Fibroblast of skin of left quadriceps (primary cell): Measurements from ENCODE around the gene TCF15.

ENCODE experiments used
- DNase-seq, 2 experiments: peaks; one replicate each; pipeline ENCODE4 v3.0.0-alpha.2; 2013; ENCODE audit warnings: low read depth in 2 of 2

TCF15 gene

DNA sequence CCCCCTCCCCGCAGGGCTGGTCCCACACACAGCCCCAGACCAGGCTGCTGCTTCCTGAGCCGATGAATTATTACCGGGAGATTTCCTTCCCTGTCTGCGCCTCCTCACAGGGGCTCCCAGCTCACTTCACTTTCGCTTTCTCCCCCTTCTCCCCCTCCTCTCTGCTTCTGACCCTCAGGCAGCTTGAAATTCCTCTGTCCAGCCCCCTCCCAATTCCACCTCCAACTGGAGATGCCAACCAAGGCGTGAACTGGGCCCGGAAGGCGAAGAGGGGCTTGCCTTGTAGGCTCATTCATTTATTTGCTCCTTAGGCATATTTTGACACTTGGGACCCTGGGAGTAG lies 1.7 kb upstream of the TCF15 start:
- DNase-seq, result no peak

DNA sequence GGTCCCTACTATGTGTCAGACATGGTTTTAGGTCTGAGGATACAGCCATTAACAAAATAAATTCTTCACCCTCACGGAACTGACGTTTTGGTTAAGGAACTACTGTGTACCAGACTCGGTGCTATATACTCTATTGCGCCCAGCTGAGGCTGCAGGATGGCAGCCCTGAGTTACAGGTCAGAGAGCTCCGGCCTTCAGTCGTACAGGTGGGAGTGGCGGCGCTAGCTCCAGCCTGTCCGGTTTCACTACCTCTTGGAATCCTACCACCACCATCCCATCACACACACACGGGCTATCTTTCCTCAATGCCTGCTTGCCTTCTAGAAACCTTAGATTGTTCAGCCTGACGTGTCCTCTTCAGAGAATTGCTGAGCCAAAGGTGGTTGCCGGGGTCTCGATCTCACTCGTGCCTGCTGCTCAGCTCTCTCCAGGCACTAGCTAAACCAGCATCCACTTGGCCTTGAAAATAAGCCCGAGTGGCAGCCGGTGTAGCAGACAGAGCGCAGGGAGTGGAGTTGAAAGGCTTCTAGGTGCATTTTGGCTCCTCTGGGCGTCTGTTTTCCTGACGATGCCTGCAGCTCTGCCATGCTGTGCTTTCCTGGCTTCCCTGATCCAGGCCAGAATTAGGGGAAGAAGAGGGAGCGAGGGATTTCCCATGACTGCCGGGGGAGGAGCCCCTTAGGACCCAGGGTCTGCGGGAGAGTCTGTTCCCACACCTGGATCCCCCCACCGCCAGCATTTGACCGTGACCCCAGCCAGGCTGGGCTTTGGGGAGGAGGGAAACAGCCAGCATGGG lies 1.1 kb upstream of the TCF15 start:
- no peak for DNase-seq

DNA sequence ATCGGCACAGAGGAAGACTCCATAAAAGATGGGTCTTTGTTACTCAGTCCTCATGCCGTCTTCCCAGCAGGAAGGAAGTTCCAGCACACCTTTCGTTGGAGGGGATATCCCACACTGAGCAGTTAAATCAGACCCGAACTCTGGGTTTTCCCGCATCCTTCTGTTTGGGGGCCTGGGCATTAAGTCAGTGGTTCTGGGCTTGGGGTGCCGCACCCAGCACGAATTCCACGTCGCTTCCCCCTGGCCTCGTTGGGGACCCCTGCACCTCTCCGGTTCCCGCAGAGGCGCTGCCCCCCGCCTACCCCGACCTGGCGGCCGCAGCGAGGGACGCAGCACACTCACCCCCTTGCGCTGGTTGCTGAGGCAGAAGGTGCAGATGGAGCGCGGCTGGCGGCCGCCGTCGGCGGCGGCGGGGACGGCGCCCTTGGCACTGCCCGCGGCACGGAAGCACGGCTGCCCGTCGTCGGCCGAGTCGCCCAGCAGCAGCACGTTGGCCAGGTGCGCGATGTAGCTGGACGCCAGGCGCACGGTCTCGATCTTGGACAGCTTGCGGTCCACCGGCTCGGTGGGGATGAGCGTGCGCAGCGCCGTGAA lies 641 bp downstream of the TCF15 start:
- DNase-seq, result no peak

DNA sequence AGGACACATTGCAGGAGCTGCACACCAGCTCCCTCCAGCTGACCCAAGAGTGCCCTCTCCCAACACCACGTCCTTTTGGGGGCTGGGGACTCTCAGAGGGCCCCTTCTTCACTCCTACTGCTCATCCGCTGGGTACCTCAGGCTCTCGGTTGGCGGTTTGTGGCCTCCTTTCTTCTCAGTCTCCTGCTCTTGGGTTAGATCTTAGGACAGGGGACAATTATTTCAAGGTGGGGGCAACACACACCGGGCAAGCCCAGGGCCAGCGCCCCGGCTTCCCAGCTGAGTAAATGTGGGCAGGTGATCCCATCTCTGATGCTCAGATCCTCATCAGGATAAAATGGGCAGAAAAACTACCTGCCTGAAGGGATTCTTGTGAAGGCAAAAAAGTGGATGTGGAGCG lies 1.1 kb downstream of the TCF15 start:
- DNase-seq, result no peak

DNA sequence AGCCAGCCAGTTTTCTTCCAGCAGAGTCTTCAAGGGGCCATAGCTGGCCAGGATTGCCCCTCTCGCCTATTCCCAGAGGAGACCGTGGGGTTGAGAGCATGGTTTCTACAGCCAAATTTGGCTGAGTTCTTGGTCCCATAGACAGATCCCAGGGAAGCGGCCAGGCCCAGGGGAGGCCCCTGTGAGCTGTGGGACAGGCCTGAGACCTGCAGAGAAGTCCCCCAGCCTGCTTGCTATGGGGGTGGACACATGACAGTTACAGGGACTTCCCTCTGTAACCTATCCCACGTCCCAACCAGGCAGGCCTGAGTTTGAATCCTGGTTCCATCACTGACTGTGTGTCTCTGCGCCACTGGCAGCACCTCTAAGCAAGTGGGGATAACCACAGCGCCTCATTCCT lies 2.6 kb downstream of the TCF15 start:
- DNase-seq, result no peak

DNA sequence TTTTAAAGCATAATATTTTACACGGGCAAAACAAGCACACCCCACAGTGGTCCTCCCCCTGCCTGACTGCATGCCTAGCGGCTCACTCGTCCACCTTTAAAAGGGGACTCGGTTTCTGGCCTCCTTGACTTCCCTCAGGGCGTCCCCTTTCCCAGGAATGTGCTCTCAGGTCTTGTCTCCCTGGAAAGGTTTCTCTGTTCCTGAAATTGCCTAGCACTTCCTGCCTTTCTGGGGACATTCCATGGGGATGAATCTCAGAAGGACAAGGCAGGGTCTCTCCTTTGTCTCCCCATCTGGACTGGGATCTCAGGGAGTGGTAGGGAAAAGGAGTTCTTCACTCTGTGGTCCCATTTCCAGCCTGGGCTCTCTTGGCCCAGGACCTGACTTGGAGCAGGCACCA lies 4.9 kb downstream of the TCF15 start:
- no peak for DNase-seq

DNA sequence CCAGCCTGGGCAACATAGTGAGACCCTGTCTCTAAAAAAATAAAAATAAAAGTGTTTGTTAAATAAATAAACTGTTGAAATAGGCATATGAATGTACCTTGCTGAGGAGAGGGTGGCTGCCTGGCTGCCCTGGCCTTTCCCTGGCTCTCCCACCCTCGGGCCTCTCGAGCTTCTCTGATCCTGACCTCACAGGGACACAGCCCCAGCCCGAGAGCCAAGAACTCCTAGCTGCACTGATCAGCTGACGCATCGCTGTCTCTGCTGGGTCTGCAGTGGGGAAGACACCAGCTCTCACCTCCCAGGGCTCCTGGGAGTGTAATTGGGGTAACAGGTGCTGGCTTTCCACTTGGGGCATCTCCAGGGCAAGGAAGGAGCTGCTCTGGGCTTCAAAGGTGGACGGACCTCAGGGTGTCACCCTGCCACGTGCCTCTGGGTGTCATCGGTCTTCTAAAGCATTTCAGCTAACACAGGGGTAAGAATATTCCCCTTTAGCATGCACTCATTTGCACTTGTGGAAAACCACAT lies 6.9 kb downstream of the TCF15 start:
- DNase-seq, result no peak

DNA sequence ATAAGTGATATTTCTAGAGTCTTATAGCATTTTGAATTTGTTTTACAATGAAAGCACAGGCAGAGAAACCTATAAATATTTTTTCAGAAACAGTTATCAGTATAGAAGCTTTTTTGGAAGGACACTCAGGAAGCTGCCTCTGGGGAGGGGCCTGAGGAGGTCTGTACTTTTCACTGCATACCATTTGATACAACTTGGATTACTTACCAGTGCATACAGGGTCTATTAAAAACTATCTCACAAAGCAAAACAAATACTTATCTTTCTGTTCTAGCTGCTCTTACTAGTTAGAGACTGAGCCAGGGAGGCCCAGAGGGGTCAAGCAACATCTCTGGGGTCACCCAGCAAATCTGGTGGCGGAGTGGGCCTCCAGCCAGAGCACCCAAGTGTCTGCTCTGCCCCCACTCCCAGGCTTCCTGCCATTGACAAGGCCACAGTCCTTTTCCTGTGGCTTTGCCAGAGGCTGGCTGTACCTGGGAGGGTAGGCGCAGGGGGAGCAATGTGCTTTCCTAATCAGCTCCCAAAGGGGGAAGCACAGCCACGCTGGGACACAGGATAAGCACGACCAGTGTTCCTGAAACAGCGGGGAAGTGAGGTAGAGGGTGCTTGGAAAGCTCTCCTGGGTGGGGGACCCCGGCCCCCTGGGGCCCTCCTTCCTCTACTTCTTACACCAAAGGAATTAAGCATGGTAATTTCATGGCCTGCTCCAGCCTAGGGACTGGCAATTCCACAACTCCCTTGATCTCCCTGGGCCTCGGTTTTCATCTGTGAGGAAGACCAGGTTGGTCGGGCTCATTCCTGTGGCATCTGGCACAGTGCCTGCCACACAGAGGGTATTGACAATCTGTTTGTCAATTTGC lies 7.8 kb downstream of the TCF15 start:
- no peak for DNase-seq

DNA sequence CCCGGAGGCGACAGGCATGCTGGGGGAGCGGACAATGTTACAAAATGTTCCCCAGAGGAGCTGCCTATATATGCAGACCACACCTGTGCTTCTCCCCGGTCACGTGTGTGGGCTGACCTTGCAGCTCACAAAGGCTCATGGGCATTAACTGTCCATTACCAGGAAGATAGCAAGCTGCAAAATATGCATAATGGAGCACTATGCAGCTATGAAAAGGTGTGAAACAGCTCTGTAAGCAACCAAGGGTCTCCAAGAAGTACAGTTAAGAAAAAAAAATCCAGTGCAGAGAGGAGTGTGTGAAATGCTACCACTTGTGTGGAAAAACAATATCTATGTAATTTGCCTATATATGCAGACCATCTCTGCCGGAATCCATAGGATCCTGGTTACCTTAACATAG lies 9.4 kb downstream of the TCF15 start:
- DNase-seq, result no peak

DNA sequence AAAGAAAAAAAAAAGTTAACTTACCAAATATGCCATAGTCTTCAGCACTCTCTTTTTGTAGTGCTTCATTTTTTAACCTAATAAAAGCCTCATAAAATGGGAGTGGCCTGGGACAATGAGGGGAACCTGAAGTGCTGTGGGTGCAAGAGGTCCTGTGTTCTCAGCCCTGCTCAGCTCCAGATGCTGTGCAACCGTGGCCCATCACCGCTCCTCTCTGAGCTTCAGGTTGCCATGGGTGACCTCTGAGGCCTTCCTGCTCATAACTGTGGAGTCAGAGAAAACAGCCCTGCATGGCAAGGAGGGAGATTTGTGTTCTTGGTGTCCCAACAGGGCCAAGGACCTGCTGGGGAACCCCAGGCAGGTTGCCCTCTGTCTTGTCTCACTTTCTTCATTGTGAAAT lies 10.0 kb downstream of the TCF15 start:
- no peak for DNase-seq

DNA sequence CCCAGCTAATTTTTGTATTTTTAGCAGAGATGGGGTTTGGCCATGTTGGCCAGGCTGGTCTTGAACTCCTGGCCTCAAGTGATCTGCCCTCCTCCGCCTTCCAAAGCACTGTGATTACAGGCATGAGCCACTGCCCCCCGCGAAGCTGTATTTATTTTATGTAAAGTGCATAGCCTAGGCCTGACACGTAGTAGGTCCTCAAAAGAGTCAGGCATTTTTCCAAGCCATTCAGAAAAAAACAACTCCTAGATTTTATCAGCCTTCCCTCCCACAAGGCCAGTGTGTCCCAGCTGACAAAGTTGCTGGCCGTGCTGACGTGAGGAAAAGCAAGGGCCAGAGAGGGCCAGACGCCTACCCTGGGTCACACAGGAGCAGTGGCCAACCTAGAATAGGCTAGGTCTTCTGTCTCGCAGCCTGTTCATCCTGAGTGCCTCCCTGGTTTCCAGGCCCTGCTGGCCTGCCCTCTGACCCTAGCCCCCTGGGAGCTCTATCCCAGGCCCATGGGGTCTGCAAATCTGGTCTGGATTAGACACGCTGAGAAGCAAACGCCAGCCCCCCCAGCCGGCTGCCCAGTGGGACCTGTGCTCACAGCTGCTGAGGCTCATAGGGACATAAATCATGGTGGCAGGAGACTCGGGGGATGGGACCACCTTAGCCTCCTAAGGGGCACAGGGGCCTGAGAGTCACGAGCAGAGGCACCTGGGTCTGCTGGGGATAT lies 11.8 kb downstream of the TCF15 start:
- no peak for DNase-seq

DNA sequence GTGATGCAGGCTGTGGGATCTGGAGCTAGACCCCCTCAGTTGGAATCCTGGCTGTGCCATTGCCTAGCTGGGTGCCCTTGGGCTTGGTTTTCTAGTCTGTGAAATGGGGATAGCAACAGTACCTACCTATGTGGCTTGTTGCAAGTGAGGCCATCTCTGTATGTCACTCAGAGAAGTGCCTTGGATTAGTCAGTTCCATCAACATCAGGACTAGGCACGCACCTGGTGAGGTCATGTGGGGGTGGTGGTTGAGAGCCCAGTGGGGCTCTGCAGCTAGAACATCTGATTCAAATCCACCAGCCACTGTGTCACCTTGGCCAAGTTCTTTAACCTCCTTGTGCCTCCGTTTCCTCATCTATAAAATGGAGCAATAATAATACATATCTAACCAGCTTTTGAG lies 12.5 kb downstream of the TCF15 start:
- no peak for DNase-seq

DNA sequence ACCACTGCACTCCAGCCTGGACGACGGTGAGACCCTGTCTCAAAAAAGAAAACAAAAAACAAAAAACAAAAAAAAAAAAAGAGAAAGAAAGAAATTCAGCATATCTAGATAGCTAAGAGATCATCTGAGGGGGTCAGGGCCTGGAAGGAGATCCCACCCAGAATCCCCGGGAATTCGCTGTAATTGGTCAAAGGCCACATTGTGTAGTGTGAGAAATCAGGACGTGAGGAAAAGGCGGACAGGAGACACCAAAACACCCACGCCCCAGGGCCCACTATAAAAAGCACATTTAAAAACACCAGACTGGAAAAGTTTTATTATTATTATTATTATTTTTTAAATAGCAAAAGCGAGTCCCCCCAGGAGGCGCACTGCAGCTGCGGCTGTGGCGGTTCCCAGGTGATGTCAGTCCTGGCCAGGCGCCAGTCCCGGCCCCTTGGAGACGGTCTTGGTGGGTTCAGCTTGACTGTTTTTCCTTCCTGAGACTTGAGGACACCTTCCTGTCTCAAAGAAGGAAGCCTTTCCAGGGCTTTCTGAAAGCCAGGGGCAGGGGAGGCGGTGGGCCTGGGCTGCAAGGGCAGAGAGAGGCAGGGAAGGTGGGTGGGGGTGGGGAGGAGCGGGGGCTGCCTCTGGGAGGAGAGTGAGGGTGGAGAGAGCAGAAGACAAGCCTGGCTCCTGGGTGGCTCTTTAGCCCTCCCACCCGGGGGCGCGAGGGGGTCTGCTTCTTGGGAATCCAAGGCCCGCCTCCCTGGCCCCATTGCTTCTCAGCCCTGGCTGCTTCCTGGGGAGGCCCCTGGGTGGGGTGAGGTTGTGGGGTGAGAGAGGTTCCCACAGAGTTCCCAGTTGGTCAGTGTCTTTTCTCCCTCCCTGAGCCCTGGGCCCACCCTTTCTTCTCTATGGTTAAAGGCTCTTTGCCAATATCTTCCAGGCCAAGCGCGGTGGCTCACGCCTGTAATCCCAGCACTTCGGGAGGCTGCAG lies 14.5 kb downstream of the TCF15 start:
- no peak for DNase-seq

DNA sequence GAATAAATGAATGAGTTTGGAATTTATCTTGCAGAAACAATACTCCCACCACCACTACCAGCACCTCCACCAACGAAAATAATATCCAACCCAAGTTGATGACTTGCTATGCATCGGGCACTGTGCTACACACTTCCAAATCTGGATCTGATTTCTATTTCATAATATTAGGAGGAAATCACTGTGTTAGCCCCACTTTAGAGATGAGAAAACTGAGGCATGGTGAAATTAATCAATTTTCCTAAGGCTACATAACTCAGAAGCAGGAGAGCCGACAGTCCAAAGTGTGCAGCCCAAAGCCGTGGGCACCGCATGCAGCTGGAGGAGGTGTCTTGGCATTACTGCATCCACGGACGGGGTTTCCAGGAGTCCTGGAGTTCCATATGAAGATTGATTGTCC lies 17.6 kb downstream of the TCF15 start:
- no peak for DNase-seq

DNA sequence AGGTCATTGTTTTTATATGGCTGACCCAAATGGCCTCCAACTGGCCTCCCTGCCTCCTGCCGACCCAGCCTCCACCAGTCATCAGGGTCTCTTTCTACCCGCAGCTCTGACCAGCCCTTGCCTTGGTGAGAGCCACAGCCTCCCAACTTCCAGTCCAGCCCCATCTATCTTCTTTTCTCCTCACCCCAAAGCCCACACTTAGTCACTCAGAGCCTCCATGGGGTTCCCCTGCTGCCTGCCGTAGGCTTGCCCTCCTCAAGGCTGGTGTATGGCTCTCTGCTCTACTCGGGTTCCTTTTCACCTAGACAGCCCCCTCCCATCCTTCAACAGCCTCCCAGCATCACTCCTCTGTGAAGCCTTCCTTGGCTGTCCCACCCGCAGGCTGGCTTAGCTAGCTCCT lies 18.2 kb downstream of the TCF15 start:
- no peak for DNase-seq

DNA sequence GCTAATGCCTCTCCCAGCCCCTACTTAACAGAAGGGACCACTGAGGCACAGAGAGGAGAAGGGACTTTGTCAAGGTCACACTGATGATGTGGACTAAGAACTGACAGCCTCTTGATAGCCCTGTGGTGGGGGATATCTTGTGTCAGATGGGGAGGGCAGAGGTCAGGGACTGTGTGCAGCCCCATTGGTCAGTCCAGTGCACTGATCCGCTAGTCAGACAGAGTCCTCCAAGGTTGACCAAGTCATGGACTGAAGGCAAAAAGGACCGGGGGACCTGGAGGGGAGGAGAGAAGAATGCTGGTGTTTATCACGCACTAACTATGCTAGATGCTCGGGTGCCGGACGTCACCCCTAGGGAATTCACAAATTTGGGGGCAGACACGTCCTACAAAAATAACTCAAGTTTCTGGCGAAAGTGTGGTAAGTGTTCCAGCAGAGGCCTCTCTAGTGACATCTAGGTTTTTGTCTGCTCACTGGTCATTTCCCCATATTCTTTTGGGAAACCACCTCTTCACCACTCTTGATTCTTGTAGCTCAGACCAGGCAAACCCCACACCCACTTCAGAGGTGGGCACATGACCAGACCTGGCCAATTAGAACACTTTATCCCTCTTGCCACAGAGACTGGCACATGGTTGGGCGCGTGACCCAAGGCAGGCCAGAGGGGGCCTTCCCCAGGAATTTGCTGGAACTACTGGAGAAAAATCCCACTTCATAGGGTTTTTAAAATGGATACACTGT lies 21.0 kb downstream of the TCF15 start:
- DNase-seq, result no peak

DNA sequence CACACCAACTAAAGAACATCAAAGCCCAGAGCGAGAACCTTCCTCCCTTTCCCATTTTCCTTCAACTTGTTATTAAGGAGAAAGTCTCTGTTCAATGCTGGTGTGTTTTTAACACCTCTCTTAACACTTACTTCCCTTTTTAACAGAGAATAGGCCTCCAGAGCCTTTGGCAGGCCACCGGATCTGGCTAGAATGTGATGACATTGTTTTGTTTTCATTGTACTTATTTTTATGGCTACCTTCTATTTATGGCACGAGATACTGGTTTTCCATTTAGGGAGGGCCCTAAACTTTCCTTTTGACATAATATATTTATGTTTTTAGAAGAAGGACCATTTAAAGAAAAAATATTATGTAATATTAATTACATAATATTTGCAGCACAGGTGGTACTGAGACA lies 21.6 kb downstream of the TCF15 start:
- DNase-seq, result no peak

DNA sequence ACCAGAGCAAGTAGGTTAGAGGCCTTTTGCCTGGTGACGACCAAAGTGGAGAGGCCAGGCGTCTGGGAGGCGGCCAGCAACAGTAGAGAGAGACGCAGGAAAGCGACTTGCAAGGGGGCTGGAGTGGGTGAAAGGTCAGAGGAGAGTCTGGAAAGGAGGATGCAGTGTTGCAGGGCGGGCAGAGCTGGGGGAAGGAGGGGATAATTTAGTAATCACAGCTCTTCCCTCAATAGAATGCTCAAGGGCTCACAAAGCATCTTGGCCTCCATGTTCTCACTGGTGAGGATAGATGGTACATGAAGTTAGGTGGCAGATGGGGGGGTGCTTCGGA lies 25.2 kb downstream of the TCF15 start:
- DNase-seq, result no peak

DNA sequence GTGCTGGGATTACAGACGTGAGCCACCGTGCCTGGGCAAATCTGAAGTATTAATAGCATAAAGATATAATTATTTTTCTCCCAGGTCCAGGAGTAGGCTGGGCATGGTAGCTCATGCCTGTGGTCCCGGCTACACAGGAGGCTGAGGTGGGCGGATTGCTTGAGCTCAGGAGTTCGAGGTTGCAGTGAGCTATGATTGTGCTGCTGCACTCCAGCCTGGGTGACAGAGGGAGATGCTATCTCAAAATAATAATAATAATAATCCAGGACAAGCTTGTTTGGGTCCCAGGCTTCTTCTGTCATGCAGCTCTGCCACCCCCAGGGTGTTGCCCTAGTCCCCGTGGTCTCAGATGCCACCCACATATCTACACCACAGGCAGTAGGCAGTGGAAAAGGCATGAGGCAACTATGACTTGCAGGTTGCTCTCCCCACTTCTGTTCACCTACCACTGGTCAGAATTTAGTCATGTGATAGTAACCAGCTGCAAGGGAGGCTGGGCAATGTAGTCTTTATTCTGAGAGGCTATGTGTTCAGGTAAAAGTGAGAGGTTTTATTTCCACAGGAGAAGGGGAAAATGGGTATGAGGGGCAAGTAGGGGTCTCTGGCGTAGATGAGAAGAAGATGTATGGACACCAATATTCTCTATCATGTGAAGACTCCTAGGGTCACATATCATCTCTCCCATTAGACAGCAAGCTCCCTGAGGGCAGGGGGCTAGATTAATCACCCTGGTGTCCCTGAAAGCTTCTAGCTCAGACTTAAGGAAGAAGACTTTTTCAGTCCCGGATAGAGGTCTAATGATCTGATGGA lies 25.7 kb downstream of the TCF15 start:
- no peak for DNase-seq
